ENCODE measurements around the gene CDON.

DNA sequence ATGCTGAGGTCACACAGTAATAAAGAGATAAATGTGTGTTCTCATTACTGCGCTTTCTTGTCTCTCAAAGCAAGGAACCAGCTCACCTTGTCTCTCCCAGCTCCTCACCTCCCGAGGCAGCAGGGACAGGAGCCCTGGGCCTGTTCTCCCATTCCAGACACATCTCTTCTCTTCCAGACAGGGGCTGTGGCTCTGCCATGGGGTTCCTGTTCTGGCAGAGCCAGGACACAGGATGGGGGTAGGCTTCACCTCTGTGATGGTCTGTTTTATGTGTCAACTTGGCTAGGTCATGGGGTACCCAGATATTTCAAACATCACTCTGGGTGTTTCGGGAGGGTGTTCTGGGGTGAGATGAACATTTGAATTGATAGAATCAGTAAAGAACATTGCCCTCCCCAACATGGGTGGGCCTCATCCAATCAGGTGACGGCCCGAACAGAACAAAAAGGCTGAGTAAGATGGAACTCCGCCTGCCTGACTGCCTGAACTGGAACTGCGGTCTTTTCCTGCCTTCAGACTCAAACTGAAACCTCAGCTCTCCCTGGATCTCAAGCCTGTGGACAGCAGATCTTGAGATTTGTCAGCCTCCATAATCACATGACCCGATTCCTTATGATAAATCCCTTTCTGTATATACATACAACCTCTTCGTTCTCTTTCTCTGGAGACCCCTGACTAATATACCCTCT is 118.9 kb downstream of the CDON start:
- TF ChIP-seq POLR2AphosphoS5 (IDR thresholded peaks at IDR 0.05) (no peak), POLR2A (IDR thresholded peaks at IDR 0.05) (no peak)
- TF ChIP-seq, protein P1, sequence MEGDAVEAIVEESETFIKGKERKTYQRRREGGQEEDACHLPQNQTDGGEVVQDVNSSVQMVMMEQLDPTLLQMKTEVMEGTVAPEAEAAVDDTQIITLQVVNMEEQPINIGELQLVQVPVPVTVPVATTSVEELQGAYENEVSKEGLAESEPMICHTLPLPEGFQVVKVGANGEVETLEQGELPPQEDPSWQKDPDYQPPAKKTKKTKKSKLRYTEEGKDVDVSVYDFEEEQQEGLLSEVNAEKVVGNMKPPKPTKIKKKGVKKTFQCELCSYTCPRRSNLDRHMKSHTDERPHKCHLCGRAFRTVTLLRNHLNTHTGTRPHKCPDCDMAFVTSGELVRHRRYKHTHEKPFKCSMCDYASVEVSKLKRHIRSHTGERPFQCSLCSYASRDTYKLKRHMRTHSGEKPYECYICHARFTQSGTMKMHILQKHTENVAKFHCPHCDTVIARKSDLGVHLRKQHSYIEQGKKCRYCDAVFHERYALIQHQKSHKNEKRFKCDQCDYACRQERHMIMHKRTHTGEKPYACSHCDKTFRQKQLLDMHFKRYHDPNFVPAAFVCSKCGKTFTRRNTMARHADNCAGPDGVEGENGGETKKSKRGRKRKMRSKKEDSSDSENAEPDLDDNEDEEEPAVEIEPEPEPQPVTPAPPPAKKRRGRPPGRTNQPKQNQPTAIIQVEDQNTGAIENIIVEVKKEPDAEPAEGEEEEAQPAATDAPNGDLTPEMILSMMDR (IDR thresholded peaks at IDR 0.05) = no peak
